Epithelial cell of prostate (primary cell): ENCODE measurements around the gene CSNK1E.
"Not testable (repeated sequence)": the region's sequence is repeated elsewhere in the genome, so short reads cannot be mapped to it uniquely, and the experiment has no call there.

Source experiments
- DNase-seq: peaks from one replicate; pipeline ENCODE4 v3.0.0-alpha.2; 2011; ENCODE audit warnings: low read depth, low spot score
- H3K27ac ChIP-seq: fragments of 450-650 bp; 2 replicates; pipeline ENCODE4 v1.5.1; 2017; ENCODE audit warnings: mild to moderate bottlenecking

CSNK1E gene

GRCh38 chr22:38317122-38317994 lies at the start of gene CSNK1E:
CSNK1E (minus strand) TSS chr22:38317433; CDS start chr22:38314157, 3,276 bp downstream.
- no peak for DNase-seq
- peak within 1 kb of the TSS; percentile 99 for H3K27ac ChIP-seq

DNA sequence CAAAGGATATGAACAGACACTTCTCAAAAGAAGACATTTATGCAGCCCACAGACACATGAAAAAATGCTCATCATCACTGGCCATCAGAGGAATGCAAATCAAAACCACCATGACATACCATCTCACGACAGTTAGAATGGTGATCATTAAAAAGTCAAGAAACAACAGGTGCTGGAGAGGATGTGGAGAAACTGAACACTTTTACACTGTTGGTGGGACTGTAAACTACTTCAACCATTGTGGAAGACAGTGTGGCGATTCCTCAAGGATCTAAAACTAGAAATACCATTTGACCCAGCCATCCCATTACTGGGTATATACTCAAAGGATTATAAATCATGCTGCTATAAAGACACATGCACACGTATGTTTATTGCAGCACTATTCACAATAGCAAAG lies 48.6 kb upstream of the CSNK1E start:
- peak overlapping the region; percentile 44 for H3K27ac ChIP-seq
- not testable (repeated sequence) for DNase-seq

DNA sequence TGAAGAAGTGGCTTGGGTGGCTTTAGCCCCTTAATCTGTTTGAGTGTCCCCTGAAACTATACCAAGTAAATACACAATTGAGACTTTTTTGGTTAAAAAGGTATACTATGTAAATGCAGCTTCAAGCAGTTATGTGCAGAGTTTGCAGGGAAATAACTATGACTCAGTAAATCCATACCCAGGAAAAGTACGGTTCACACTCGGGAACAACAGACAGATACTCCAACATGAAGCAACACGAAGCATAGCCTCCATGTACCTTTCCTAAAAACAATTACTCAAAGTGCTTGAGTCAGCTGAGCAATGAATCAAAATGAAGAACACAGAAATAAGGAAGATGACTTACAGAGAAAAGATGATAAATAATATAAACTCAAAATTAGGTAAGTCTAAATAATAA lies 47.9 kb upstream of the CSNK1E start:
- DNase-seq, result peak; percentile 36
- H3K27ac ChIP-seq, result peak overlapping the region; percentile 44

DNA sequence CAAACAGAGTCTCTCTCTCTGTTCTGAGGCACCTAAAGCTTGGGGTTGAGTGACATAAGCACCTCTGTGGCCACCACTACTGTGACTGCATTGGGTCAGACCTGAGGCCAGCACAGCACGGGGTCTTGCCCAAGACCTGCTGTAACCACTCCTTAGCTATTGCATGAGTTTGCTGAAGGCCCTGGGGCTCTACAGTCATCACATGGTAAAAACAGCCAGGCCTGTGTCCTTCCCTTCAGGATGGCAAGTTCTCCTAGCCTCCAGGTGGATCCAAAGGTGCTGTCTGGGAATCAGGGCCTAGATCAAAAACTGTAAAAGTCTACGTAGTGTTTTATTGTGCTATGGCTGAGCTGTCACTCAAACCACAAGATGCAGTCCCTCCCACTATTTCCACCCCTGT lies 43.3 kb upstream of the CSNK1E start:
- not testable (repeated sequence) for H3K27ac ChIP-seq, DNase-seq

GRCh38 chr22:38359817-38360216 lies 42.6 kb upstream of the CSNK1E start:
- DNase-seq, result not testable (repeated sequence)

DNA sequence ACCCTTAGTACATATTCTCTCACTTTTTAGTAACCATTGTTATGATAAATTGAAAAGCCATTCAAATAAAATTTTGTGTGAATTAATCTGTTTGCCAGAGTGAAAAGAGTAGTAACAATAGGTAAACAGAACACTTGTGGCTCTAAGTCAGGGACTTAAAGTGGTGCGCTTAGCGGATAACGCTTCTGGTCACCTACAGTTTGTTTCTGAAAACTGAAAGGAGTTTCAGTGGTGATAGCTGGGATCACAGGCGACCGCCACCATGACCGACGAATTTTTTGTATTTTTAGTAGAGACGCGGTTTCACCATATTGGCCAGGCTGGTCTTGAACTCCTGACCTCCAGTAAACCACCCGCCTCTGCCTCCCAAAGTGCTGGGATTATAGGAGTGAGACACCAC lies 40.7 kb upstream of the CSNK1E start:
- not testable (repeated sequence) for DNase-seq, H3K27ac ChIP-seq

More at GRCh38 chr22:38359817-38360216, 42.6 kb upstream of the CSNK1E start:
- not testable (repeated sequence) for H3K27ac ChIP-seq

- no peak for DNase-seq
- no peak overlapping the region for H3K27ac ChIP-seq
Measured at GRCh38 chr22:38355275-38355674, 38.0 kb upstream of the CSNK1E start.

DNA sequence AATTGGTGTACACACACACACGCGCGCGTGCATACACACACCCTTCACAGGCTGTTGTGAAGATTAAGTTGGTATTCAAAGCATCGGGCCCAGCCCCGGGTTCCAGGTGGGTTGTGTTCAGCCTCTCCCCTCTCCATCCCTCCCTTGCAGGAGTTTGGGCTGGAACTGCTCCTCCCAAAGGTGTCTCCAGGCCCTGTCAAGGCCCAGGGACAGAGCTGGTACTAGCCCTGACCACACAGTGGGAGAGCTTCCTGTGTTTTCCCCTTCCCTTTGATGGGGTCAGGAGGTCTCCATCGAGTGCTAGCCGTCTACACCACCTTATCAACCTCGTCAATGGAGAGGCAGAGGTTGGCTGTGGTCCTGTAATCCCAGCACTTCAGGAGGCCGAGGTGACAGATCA lies 36.5 kb upstream of the CSNK1E start:
- H3K27ac ChIP-seq, result no peak overlapping the region

DNA sequence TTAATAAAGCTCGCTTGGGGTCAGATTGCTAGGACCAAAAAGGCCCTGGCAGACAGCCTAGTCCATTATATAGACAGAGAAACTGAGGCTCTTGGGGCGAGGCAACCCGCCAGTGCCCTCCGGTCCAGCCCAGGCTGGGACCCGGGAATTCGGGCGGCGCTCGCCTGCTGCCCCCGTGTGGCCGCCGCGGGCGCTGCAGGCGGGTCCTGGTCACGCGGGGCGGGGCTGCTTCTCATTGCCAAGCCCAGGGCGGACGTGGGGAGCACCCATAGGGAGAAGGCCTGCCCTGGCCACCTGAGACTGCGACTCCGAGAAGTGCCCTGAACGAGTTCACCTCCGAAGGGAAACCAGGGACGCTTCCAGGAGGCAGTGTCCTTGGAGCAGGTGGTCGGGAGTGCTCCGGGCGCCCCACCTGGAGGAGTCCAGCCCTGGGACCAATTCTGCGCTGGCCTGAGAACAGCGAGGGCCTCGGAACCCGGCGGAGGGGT lies 36.0 kb upstream of the CSNK1E start:
- no peak for DNase-seq
- H3K27ac ChIP-seq, result no peak overlapping the region

More for the DNA sequence above, 36.5 kb upstream of the CSNK1E start:
- DNase-seq, result no peak

GRCh38 chr22:38352436-38352835 lies 35.2 kb upstream of the CSNK1E start:
- DNase-seq, result no peak
- H3K27ac ChIP-seq, result no peak overlapping the region

- no peak for DNase-seq
- no peak overlapping the region for H3K27ac ChIP-seq
Measured at GRCh38 chr22:38350444-38351359, 33.5 kb upstream of the CSNK1E start.

- H3K27ac ChIP-seq, result peak overlapping the region; percentile 56
- DNase-seq, result no peak
Measured at GRCh38 chr22:38348751-38349496, 31.7 kb upstream of the CSNK1E start.

DNA sequence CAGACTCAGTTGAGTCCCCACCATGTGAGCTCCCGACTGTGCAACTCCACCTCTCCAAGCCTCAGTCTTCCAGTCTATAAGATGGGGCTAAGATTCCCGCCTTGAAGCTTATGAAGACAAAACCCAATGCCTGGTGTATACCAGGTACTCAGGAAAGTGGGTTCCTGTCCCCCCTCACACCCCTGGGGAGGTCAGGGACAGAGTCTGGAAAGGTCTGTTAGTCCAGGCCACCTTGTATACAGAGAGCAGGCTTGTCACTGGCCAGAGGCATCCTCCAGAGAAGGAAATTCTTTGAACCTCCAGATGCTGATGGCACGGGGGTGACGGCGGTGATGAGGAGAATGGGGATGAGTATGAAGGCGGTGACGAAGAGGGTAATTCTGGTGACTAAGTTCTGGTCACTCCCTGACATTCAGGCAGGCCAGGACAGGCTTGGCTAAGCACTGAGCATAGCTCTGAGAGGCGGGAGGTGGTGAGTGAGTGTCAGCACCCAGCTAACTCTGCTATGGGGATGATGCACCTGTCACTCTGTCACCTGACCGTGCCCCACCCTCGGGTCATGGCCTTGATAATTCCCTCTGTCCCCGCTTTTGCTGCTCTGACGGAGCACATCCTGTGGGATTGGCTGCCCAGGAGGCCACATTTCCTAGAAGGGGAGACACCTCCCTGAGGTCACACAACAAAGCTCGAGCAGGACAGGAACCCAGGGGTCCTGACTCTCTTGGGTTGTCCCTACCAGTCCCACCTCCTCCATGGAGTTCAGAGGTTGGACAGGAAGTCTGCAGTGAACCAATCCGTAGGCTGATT lies 30.9 kb upstream of the CSNK1E start:
- DNase-seq, result peak; percentile 89
- peak overlapping the region; percentile 56 for H3K27ac ChIP-seq

GRCh38 chr22:38347181-38347943 lies 30.1 kb upstream of the CSNK1E start:
- DNase-seq, result no peak
- peak overlapping the region; percentile 56 for H3K27ac ChIP-seq

- no peak for DNase-seq
Measured at GRCh38 chr22:38346506-38346905, 29.3 kb upstream of the CSNK1E start.

GRCh38 chr22:38345782-38346181 lies 28.5 kb upstream of the CSNK1E start:
- H3K27ac ChIP-seq, result no peak overlapping the region
- DNase-seq, result no peak

More at GRCh38 chr22:38346506-38346905, 29.3 kb upstream of the CSNK1E start:
- H3K27ac ChIP-seq, result no peak overlapping the region

- H3K27ac ChIP-seq, DNase-seq: not testable (repeated sequence)
Measured at GRCh38 chr22:38339893-38340292, 22.7 kb upstream of the CSNK1E start.

GRCh38 chr22:38338772-38339379 lies 21.6 kb upstream of the CSNK1E start:
- no peak overlapping the region for H3K27ac ChIP-seq

More at GRCh38 chr22:38338772-38339379, 21.6 kb upstream of the CSNK1E start:
- no peak for DNase-seq
